ENCODE results near the gene PROCR.

GRCh38 chr20:35133735-35134134 lies 38.1 kb upstream of the PROCR start:
- TF ChIP-seq, protein P1, sequence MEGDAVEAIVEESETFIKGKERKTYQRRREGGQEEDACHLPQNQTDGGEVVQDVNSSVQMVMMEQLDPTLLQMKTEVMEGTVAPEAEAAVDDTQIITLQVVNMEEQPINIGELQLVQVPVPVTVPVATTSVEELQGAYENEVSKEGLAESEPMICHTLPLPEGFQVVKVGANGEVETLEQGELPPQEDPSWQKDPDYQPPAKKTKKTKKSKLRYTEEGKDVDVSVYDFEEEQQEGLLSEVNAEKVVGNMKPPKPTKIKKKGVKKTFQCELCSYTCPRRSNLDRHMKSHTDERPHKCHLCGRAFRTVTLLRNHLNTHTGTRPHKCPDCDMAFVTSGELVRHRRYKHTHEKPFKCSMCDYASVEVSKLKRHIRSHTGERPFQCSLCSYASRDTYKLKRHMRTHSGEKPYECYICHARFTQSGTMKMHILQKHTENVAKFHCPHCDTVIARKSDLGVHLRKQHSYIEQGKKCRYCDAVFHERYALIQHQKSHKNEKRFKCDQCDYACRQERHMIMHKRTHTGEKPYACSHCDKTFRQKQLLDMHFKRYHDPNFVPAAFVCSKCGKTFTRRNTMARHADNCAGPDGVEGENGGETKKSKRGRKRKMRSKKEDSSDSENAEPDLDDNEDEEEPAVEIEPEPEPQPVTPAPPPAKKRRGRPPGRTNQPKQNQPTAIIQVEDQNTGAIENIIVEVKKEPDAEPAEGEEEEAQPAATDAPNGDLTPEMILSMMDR (IDR thresholded peaks at IDR 0.05 in 8 of 11, conservative IDR thresholded peaks at IDR 0.05 in 3 of 11): no peak
- TF ChIP-seq POLR2AphosphoS5 (IDR thresholded peaks at IDR 0.05): no peak
